ENCODE data around the gene IGF2BP2. TPM values are rescaled to one million over a fixed set of nuclear protein-coding genes. Genes with fewer than 3 reads are reported as not detected.
A peak's percentile ranks its signal among the peaks of the same experiment; 100 is the strongest.
"Not testable (repeated sequence)": the region's sequence is repeated elsewhere in the genome, so short reads cannot be mapped to it uniquely, and the experiment has no call there.

IGF2BP2 gene
- total RNA-seq, 2 experiments from 2014 or later, result 0.09 TPM; not detected in 1

DNA sequence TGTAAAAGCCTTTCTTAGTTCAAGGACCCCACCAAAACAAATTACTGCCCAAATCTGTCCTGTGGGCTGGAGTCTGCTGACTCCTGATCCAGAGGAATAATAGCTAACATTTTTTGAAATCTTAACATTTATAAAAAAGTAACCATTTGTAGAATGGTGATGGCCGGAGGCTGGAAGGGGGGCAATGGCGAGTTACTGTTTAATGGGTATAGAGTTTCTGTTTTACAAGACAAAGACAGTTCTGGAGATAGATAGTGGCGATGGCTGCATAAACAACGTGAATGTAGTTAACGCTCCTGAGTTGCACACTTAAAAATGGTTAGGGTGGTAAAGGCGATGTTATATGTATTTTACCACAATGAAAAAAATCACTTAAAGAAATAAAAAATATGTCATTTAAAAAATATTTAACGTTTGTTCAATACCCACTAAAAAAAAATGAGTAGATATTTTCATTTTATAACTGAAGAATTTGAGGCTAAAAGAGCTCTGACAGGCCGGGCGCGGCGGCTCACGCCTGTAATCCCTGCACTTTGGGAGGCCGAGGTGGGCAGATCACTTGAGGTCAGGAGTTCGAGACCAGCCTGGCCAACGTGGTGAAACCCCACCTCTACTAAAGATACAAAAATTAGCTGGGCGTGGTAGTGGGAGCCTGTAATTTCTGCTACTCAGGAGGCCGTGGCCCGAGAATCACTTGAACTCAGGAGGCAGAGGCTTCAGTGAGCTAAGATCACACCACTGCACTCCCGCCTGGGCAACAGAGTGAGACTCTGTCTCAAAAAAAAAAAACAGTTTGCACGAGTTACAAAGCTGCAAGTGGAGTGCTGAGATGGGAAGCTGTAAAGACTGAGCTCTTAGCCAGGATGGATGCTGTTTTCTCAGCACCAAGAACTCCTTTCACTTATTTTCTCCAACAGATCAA lies 37.6 kb downstream of the IGF2BP2 start:
- DNase-seq, result no peak
- no peak overlapping the region for H3K4me3 Mint-ChIP-seq
- no peaks in the 10 kb centered on the region for H3K9me3 Mint-ChIP-seq (ENCODE audit: low read depth)
- ATAC-seq, result no peak
- H3K27ac Mint-ChIP-seq, result no peak overlapping the region
- no peaks in the 10 kb centered on the region for H3K4me1 Mint-ChIP-seq
- CTCF ChIA-PET, result interaction anchor here (0.7 to 1.7 kb wide), 2 partner anchors 19 to 127 kb away, joined by 3 to 5 read pairs; no protein-coding TSS in a partner anchor
- no peaks in the 10 kb centered on the region for H3K36me3 Mint-ChIP-seq
- peaks cover 28% of the 10 kb centered on the region for H3K27me3 Mint-ChIP-seq

DNA sequence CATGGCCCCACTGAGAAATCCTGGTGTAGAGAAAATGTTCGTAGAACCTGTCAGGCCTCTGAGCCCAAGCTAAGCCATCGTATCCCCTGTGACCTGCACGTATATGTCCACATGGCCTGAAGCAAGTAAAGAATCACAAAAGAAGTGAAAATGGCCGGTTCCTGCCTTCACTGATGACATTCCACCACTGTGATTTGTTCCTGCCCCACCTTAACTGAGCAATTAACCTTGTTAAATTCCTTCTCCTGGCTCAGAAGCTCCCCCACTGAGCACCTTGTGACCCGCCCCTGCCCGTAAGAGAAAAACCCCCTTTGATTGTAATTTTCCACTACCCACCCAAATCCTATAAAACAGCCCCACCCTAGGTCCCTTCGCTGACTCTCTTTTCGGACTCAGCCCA lies 38.6 kb downstream of the IGF2BP2 start:
- not testable (repeated sequence) for H3K27ac Mint-ChIP-seq; ATAC-seq; H3K36me3 Mint-ChIP-seq; H3K4me1 Mint-ChIP-seq; H3K4me3 Mint-ChIP-seq; DNase-seq; H3K9me3 Mint-ChIP-seq (ENCODE audit: low read depth)
- CTCF ChIA-PET, result interaction anchor here (1.7 kb wide), 1 partner anchor 18 kb away, joined by 5 read pairs; no protein-coding TSS in a partner anchor
- peaks cover 29% of the 10 kb centered on the region for H3K27me3 Mint-ChIP-seq

DNA sequence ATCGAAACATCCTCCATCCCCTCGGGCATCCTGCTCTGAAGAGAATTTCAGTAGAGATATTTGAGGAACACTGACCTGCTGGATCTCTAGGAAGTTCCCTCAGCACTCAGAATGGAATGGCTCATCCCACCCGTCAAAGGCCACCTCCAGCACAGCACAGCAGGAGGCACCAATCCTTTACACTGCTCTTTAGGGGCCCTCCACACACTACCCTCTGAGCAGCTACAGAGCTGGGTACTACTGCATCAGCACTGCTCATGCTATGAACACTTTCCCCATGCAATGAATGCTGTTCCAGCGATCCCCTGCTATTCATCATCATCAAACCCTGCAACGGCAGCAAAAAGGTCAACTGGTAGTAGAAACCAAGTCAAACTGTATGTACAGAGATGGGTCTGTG lies 40.5 kb downstream of the IGF2BP2 start:
- no peaks in the 10 kb centered on the region for H3K36me3 Mint-ChIP-seq
- DNase-seq, result no peak
- no peak for ATAC-seq
- no peak overlapping the region for H3K27ac Mint-ChIP-seq
- no peak overlapping the region for H3K4me3 Mint-ChIP-seq
- peaks cover 28% of the 10 kb centered on the region for H3K27me3 Mint-ChIP-seq
- CTCF ChIA-PET, result no interaction called here
- H3K4me1 Mint-ChIP-seq, result no peaks in the 10 kb centered on the region
- H3K9me3 Mint-ChIP-seq (ENCODE audit: low read depth), result no peaks in the 10 kb centered on the region

DNA sequence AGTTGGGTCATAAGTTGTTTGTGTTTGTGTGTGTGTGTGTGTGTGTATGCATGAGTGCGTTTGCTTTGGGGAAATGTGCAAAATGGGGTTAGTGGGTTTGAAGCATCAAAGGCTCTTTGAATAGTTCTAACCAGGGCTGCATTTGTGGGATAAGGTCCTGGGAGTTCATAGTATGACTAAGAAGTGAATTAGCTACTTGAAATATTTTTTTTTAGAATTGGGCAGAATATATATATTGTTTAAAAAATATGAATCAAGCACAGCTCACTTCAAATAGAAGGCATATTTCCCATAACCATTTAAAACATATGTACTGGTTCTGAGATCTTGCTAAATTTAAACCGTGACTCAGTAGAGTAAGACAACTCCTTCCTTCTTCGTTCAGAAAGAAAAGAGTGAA lies 43.1 kb downstream of the IGF2BP2 start:
- DNase-seq (no peak), ATAC-seq (no peak)
- Mint-ChIP-seq H3K9me3 (ENCODE audit: low read depth) (no peaks in the 10 kb centered on the region), H3K36me3 (no peaks in the 10 kb centered on the region), H3K4me3 (no peak overlapping the region), H3K27ac (no peak overlapping the region), H3K27me3 (peaks cover 28% of the 10 kb centered on the region), H3K4me1 (no peaks in the 10 kb centered on the region)
- CTCF ChIA-PET, result no interaction called here

DNA sequence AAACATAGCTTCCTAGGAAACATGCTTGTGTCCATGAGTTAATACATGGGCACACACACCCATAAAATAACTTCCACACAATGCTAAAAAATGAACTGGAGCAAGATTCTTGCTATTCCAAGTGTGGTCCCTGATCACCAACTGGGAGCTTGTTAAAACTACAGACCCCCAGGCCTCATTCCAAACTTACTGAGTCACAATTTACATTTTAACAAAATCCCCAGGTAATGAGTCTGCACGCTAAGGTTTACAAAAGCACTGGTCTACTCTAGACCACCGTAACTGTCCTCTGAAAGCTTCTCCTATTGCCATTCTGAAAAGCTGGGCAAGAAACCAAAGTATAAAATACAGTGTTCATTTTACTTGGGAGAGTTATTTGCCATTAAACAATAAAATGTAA lies 45.4 kb downstream of the IGF2BP2 start:
- ATAC-seq (no peak), DNase-seq (no peak)
- Mint-ChIP-seq H3K4me1 (no peaks in the 10 kb centered on the region), H3K27ac (no peak overlapping the region), H3K4me3 (no peak overlapping the region), H3K36me3 (no peaks in the 10 kb centered on the region), H3K27me3 (peaks cover 32% of the 10 kb centered on the region), H3K9me3 (ENCODE audit: low read depth) (peaks cover 3% of the 10 kb centered on the region)
- CTCF ChIA-PET, result interaction anchor here (1.4 to 2.3 kb wide), 2 partner anchors 11 to 119 kb away, joined by 3 to 10 read pairs; no protein-coding TSS in a partner anchor

DNA sequence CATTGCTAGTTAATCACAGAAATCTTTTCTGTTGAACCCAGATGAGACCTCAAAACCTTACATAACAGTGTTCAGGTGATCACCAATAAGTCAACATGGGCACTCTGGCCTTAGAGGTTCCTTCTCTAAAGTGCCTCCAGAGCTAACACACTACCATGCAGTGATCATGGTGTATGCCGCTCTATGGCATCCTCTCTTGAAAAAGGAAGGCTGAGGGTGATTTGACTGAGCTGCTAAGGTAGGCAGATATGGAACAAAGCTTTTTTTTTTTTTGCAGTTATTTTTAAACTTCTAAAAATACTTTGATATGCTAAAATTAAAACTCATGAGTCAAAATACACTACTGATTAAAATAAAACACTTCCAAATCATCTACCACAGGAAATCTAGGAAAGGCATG lies 46.0 kb downstream of the IGF2BP2 start:
- Mint-ChIP-seq H3K4me3 (no peak overlapping the region), H3K4me1 (no peaks in the 10 kb centered on the region), H3K27me3 (peaks cover 35% of the 10 kb centered on the region), H3K36me3 (no peaks in the 10 kb centered on the region), H3K9me3 (ENCODE audit: low read depth) (peaks cover 3% of the 10 kb centered on the region), H3K27ac (no peak overlapping the region)
- CTCF ChIA-PET, result interaction anchor here (1.4 to 2.3 kb wide), 2 partner anchors 10 to 119 kb away, joined by 3 to 10 read pairs; no protein-coding TSS in a partner anchor
- no peak for DNase-seq
- no peak for ATAC-seq

DNA sequence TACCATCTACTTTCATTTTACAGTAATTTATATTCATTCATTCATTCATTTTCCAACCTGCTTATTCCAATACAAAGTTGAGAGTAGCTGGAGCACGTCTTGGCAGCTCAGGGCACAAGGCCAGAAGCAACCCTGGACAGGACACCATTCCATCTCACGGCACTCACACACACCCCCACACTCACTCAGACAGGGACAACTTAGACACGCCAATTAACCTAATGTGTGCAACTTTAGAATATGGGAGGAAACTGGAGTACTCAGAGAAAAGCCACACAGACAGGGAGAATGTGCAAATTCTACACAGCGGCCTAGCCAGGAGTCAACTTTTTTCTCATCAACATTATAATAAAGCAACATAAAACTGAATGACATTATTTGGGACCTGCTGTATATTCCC lies 46.7 kb downstream of the IGF2BP2 start:
- Mint-ChIP-seq H3K4me1 (no peaks in the 10 kb centered on the region), H3K27ac (no peak overlapping the region), H3K36me3 (no peaks in the 10 kb centered on the region), H3K4me3 (no peak overlapping the region), H3K9me3 (ENCODE audit: low read depth) (peaks cover 3% of the 10 kb centered on the region), H3K27me3 (peaks cover 35% of the 10 kb centered on the region)
- no peak for DNase-seq
- CTCF ChIA-PET, result interaction anchor here (2.2 kb wide), 1 partner anchor 10 kb away, joined by 8 read pairs; no protein-coding TSS in a partner anchor
- ATAC-seq, result no peak

DNA sequence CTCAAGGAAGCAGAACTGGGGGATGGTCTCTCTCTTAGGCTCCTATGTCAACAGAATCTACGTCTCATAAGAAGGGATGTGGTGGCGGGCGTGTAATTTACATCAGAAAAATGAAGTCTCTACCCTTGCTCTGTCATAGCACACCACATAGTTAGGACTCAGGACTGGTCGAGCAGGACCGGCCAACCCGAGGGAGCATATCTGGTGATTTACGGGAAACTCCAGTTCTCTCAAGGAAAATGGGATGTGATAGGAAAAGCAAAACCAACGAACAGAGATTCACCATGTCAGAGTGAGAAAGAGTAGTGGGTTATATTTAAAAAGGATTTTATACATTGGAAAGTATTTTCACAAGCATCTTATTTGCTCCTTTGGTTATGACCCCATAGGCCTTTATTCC lies 54.7 kb downstream of the IGF2BP2 start:
- Mint-ChIP-seq H3K9me3 (ENCODE audit: low read depth) (no peaks in the 10 kb centered on the region), H3K4me1 (no peaks in the 10 kb centered on the region), H3K27ac (no peak overlapping the region), H3K36me3 (no peaks in the 10 kb centered on the region), H3K4me3 (no peak overlapping the region), H3K27me3 (peaks cover 30% of the 10 kb centered on the region)
- DNase-seq (no peak), ATAC-seq (no peak)
- CTCF ChIA-PET, result interaction anchor here (1.0 to 2.4 kb wide), 4 partner anchors 13 to 110 kb away, joined by 3 to 36 read pairs (median 24); no protein-coding TSS in a partner anchor

- CTCF ChIA-PET, result interaction anchor here (0.6 to 2.4 kb wide), 25 partner anchors 8 to 215 kb away, joined by 3 to 36 read pairs (median 4); no protein-coding TSS in a partner anchor
- H3K36me3 Mint-ChIP-seq; H3K4me1 Mint-ChIP-seq; H3K4me3 Mint-ChIP-seq; H3K27ac Mint-ChIP-seq; H3K9me3 Mint-ChIP-seq (ENCODE audit: low read depth): not testable (repeated sequence)
- DNase-seq (peak; percentile 67), ATAC-seq (peak; percentile 53)
- H3K27me3 Mint-ChIP-seq, result peaks cover 40% of the 10 kb centered on the region
Observed at GRCh38 chr3:185768578-185768982, 56.3 kb downstream of the IGF2BP2 start.

DNA sequence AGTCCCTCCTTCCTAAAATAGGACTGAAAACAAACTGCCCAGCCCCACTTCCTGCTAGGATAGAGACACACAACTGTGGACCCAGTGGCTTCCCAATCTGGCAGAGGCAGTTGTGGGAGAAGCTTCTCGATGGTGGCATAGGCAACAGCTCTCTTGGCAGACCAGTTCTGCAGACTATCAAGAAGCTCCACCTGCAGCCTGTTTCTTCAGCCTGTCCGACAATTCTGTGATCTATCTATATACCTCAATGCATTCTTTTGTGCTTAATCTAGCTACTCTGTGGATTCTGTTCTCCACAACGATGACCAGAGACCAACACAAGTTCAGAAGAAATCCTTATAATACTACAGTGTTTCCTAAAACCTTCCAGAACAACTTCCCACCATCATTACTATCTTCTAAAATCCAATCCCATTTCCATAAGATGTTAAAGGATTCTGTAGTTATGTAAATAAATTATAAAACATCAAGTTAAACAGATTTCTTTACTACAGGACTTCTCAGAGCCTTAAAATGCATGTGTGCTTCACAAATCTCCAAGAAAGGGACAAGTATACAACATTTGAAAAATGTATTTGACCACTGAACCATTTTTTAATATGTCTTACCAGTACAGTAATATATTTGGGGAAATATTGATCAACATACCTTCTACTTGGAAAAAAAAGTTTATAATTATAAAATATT lies 57.7 kb downstream of the IGF2BP2 start:
- Mint-ChIP-seq H3K9me3 (ENCODE audit: low read depth) (no peaks in the 10 kb centered on the region), H3K27me3 (peaks cover 47% of the 10 kb centered on the region), H3K4me1 (no peaks in the 10 kb centered on the region), H3K27ac (no peak overlapping the region), H3K4me3 (no peak overlapping the region), H3K36me3 (no peaks in the 10 kb centered on the region)
- no peak for DNase-seq
- CTCF ChIA-PET, result interaction anchor here (1.6 to 1.9 kb wide), 2 partner anchors 31 to 107 kb away, joined by 3 to 15 read pairs; no protein-coding TSS in a partner anchor
- no peak for ATAC-seq

- peaks cover 52% of the 10 kb centered on the region for H3K27me3 Mint-ChIP-seq
- CTCF ChIA-PET, result interaction anchor here (1.6 to 1.9 kb wide), 2 partner anchors 31 to 106 kb away, joined by 3 to 15 read pairs; no protein-coding TSS in a partner anchor
- no peaks in the 10 kb centered on the region for H3K9me3 Mint-ChIP-seq (ENCODE audit: low read depth)
- DNase-seq, result no peak
- no peaks in the 10 kb centered on the region for H3K4me1 Mint-ChIP-seq
- no peak overlapping the region for H3K27ac Mint-ChIP-seq
- no peak for ATAC-seq
- H3K36me3 Mint-ChIP-seq, result no peaks in the 10 kb centered on the region
- no peak overlapping the region for H3K4me3 Mint-ChIP-seq
Observed at GRCh38 chr3:185766329-185767001, 58.4 kb downstream of the IGF2BP2 start.

DNA sequence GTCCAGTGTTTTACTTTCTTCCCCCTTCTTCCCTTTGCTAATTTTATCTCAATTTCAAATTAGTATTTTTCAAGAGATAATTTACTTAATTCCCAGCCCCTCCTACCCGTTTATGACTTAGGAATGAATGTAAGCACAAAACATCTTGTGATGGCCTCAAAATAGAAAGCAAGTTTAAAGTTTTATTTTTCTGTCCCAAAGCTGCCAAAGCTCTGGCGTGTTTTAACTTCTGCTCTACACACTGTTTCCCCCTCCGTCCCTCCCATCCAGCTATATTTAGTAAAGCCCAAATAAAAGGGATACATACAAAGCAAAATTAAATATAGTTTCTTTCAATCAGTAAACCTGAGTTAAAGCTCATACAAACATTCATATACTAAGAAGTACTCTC lies 59.9 kb downstream of the IGF2BP2 start:
- H3K4me1 Mint-ChIP-seq, result no peaks in the 10 kb centered on the region
- H3K27me3 Mint-ChIP-seq, result peaks cover 64% of the 10 kb centered on the region
- no peaks in the 10 kb centered on the region for H3K9me3 Mint-ChIP-seq (ENCODE audit: low read depth)
- H3K36me3 Mint-ChIP-seq, result no peaks in the 10 kb centered on the region
- H3K4me3 Mint-ChIP-seq, result no peak overlapping the region
- ATAC-seq, result no peak
- DNase-seq, result no peak
- CTCF ChIA-PET, result interaction anchor here (3.7 kb wide), 1 partner anchor 105 kb away, joined by 20 read pairs; no protein-coding TSS in a partner anchor
- H3K27ac Mint-ChIP-seq, result no peak overlapping the region

Data from activated CD8-positive, alpha-beta memory T cell treated with anti-CD3 and anti-CD28 coated beads, Interleukin-2, amount 10 ng/mL, durations not matched to agents 7 days and 5 days (primary cell).